Measurements from ENCODE around the gene TMEM131. TPM values are rescaled to one million over a fixed set of nuclear protein-coding genes. Genes with fewer than 3 reads are reported as not detected.

TMEM131 gene
- total and polyA plus RNA-seq, 3 donors from 2014 or later = 35.0 to 54.8 (median 49.6) TPM

DNA sequence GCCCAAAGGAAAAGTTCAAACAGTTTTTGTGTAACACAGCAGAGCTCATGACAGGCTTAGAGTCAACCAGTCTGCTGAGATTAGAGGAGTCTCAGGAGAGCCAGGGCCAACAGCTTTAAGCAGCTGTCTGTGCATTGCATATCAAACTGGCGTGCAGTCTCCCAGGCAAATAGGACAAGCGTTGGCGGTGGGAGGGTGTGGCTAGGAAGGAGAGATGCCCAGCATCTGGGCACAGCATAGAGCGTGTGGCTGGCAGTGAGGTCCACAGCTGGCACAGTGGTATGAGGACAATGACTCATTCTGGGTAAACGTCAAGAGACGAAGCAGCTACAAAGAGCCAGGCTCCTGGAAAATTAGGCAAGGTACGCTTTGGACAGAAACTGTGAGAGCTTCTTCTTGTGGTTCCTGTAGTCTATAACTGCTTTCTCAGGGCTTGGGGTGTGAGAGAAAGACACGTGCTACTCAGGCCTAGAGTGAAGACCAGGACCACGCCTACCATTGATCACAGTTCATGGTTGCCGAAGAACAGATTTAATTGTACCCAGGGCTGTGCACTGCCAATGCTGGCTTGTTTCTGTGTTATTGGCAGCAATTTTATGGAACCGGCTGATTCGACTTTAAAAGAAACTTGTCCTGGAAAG, 267.5 kb downstream of the TMEM131 start:
- Histone ChIP-seq H3K9me3 (no peaks in the 10 kb centered on the region), H3K27ac (no peak overlapping the region), H3K4me1 (no peaks in the 10 kb centered on the region), H3K27me3 (no peaks in the 10 kb centered on the region), H3K4me3 (no peak overlapping the region), H3K36me3 (ENCODE audit: low read depth, missing control alignments) (no peaks in the 10 kb centered on the region)
- intact Hi-C loops (cut with DNase I; ENCODE audit: low total_unique reads) = no loop called here
- WGBS, 2 donors = 71 to 74% methylated on average over 11 to 12 of the region's 12 CpGs
- TF ChIP-seq, protein P1, sequence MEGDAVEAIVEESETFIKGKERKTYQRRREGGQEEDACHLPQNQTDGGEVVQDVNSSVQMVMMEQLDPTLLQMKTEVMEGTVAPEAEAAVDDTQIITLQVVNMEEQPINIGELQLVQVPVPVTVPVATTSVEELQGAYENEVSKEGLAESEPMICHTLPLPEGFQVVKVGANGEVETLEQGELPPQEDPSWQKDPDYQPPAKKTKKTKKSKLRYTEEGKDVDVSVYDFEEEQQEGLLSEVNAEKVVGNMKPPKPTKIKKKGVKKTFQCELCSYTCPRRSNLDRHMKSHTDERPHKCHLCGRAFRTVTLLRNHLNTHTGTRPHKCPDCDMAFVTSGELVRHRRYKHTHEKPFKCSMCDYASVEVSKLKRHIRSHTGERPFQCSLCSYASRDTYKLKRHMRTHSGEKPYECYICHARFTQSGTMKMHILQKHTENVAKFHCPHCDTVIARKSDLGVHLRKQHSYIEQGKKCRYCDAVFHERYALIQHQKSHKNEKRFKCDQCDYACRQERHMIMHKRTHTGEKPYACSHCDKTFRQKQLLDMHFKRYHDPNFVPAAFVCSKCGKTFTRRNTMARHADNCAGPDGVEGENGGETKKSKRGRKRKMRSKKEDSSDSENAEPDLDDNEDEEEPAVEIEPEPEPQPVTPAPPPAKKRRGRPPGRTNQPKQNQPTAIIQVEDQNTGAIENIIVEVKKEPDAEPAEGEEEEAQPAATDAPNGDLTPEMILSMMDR (IDR thresholded peaks at IDR 0.05) = no peak
- no peak for TF ChIP-seq POLR2A (IDR thresholded peaks at IDR 0.05)
- DNase-seq = no peak

DNA sequence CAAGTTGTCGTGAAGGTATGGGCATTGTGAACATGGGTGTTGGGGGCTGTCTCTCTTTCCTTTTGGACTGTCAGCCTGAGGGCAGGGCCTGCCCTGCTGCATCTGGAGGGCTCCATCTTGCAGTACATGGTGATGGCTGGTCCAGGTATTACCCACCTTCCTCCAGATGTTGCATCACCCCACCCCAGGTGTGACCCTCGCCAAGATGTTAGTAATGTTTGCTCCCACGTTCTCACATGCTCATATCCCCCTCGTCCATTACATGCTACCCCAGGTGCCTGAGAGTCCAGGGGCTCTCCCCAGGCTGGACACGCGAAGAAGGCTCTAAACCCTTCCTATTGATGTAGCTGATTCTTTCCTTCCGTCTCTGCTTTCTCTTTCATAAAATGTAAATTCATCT, 268.5 kb downstream of the TMEM131 start:
- no peaks in the 10 kb centered on the region for H3K27me3 ChIP-seq
- no peak overlapping the region for H3K4me3 ChIP-seq
- H3K4me1 ChIP-seq = no peaks in the 10 kb centered on the region
- H3K36me3 ChIP-seq (ENCODE audit: low read depth, missing control alignments) = no peaks in the 10 kb centered on the region
- H3K9me3 ChIP-seq = no peaks in the 10 kb centered on the region
- intact Hi-C loops (cut with DNase I; ENCODE audit: low total_unique reads) = no loop called here
- no peak overlapping the region for H3K27ac ChIP-seq
- WGBS, 2 donors = 90% methylated on average over 7 of the region's 7 CpGs
- DNase-seq = no peak
- no peak for TF ChIP-seq POLR2A (IDR thresholded peaks at IDR 0.05)
- TF ChIP-seq, protein P1 (IDR thresholded peaks at IDR 0.05) = no peak

DNA sequence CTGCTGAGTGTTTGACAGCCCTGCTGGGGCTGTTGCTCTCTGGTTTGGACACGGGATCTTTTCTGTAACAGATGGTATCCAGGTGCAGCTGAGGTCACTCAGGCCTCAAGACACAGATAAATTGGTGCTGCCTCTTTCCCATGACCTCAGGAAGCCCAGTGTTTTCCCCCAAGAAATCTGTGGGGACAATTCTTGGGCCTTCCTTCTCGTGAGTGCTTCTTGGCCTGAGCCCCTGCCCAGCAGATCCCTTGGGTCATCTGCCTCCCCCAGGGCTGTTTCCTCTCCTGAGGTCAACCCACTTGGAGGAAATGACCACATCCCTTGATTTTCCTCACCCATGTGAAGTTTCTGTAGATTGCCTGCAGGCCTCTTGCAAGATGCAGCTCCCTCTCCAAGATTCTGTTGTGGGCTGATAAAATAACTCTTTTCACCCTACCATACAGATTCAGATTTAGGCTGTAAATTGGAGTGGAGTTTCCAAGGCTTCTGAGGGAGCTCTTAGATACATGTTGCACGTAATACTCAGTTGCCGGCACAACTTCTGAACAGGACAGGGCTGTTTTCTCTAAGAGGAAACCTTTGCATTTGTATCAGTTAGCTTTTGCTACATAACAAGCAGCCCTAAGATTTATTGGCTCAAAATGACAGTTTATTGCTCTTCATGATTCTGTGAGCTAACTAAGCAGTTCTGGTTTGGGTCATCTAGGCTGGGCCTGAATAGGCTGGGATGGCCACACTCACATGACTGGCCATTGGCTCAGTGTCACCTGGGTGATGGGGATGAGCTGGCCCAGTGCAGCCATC, 269.3 kb downstream of the TMEM131 start:
- DNase-seq = no peak
- Histone ChIP-seq H3K36me3 (ENCODE audit: low read depth, missing control alignments) (no peaks in the 10 kb centered on the region), H3K27me3 (no peaks in the 10 kb centered on the region), H3K9me3 (no peaks in the 10 kb centered on the region), H3K4me1 (no peaks in the 10 kb centered on the region), H3K4me3 (no peak overlapping the region), H3K27ac (no peak overlapping the region)
- 45 to 69% methylated on average over 4 of the region's 4 CpGs for WGBS, 2 donors
- TF ChIP-seq, protein P1 (IDR thresholded peaks at IDR 0.05) = no peak
- no peak for TF ChIP-seq POLR2A (IDR thresholded peaks at IDR 0.05)
- intact Hi-C loops (cut with DNase I; ENCODE audit: low total_unique reads) = no loop called here

DNA sequence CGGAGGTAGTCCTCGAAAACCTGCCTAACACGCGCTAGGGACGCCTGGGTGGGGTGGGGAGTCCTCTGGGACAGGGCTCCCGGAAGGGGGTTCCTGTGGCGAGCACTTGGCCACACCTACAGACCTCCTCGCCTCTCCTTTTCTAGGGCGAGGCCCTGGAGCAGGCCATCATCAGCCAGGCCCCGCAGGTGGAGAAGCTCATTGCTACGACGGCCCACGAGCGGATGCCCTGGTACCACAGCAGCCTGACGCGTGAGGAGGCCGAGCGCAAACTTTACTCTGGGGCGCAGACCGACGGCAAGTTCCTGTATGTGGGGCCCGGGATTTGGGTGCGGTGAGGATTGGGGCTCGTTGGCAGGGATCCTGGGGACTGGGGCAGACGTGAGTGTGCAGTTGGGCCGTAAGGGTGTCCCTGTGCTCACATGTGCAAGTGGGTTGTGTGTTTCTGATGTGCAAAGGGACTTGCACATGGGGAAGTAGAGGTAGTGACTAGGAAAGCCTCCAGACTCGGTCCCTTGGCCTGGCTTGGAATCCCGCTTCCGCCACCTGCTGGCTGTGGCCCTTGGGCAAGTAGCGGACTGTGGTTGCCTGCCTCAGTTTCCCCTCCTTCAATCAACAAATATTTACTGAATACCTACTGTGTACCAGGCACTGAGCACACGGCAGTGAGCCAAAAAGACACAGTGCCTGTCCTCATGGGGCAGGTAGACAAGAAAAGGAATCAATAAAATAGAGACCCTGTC, 270.6 kb downstream of the TMEM131 start:
- no peak overlapping the region for H3K27ac ChIP-seq
- H3K4me3 ChIP-seq = peak overlapping the region in 1 of 2 donors; percentile 44
- H3K36me3 ChIP-seq (ENCODE audit: low read depth, missing control alignments) = no peaks in the 10 kb centered on the region
- intact Hi-C loops (cut with DNase I; ENCODE audit: low total_unique reads) = no loop called here
- no peaks in the 10 kb centered on the region for H3K9me3 ChIP-seq
- H3K4me1 ChIP-seq = no peaks in the 10 kb centered on the region
- no peak for TF ChIP-seq POLR2A (IDR thresholded peaks at IDR 0.05)
- TF ChIP-seq, protein P1 (IDR thresholded peaks at IDR 0.05) = no peak
- WGBS, 2 donors = 64 to 70% methylated on average over 24 to 31 of the region's 31 CpGs
- H3K27me3 ChIP-seq = no peaks in the 10 kb centered on the region
- no peak for DNase-seq

Measured in testis (tissue), 3 donors.